GM18520 (cell line): ENCODE measurements around the gene RNGTT.
"Not testable (repeated sequence)": the region's sequence is repeated elsewhere in the genome, so short reads cannot be mapped to it uniquely, and the experiment has no call there.

ENCODE experiments used
- ATAC-seq: cut with Tn5 transposase; IDR thresholded peaks from one replicate; pipeline ENCODE4 v1.9.1; 2021; ENCODE audit not compliant: unreplicated experiment

RNGTT gene

DNA sequence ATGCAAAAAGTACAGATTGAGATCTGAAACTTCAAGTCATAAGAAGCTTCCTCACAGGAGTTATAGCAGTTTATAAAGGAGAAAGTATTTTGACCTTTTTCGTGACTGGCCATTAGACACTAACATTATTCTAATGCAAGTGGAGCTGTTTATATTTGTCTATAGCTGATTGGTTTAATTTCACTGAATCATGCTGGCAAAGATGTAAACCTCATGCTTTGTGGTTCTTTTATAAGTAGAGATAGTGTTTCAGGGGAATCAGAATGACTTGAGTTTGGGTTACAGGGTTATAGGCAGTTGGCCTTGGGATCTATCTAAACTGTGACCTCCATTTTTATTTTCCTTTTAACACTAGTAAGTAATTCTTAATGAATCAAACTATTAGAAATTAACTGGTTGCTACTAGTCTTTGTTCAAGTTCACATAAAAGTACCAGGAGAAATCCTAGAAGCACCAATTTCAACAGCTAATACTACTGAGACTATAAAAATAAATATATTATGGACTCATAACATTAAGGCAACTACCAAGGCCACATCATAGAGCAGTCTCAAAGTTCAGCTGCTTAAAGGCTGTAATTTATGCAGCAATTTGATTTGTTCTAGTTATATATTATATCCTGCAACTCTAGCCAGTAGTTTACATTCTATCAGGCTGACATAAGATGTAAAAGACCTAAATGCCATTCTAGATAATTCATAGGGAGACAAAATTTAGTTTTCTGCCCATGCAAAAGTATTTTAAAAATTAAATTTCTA, 94.0 kb downstream of the RNGTT start:
- no peak for ATAC-seq

DNA sequence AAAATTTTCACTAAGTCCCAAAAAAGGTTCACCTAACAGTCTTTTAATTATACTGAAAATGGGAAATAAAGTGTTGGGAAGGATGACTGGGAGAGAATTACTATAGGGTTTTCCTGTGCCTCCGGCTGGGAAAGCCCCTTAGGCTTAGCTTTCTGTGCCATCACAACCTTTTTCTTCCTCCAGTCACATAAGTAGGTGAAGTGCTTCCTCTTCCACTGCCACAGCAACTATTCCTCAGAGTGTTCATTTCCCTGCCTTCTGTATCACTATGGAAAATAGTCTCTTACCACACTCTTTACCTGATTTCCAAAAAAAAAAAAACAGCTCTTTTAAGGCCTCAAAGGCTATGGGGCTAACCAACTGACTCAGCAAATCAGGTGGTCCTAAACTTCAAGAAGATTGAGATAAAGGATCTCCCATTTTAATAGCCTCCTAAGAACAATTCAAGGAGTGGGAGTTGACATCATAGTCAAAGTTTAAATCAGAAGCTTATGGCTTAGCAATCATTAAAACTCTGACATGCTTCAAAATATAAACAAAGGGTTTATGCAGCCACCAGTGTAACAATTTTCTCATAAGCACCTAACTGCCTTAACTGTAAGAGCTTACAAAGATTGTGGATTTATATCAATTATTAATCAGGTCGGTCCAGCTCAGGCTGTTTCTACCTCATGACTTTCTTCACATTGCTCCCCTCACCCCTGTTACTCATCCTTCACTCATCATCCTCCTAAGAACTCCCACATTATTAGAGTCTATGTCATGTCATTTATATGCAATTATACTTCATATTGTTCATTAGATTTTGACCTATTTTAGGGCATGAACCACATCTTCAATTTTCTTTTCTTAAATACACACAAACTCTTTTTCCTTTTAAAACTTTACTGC, 95.3 kb downstream of the RNGTT start:
- no peak for ATAC-seq

DNA sequence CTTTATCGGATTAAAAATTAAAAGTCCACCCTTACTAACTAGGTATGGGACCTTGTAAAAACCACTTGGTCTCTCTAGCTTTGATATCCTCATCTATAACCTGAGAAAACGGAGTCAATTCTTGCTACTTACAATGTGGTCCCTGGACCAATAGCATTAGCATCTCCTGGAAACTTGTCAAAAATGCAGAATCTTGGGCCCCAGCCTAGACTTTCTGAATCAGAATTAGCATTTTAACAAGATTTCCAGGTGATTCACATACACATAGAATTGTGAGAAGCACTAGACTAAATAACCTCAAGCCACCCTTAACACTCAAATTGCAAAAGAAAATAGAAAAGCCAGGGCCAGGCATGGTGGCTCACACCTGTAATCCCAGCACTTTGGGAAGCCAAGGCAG, 96.6 kb downstream of the RNGTT start:
- ATAC-seq, result no peak

- no peak for ATAC-seq
Measured at GRCh38 chr6:88865275-88865674, 98.1 kb downstream of the RNGTT start.

DNA sequence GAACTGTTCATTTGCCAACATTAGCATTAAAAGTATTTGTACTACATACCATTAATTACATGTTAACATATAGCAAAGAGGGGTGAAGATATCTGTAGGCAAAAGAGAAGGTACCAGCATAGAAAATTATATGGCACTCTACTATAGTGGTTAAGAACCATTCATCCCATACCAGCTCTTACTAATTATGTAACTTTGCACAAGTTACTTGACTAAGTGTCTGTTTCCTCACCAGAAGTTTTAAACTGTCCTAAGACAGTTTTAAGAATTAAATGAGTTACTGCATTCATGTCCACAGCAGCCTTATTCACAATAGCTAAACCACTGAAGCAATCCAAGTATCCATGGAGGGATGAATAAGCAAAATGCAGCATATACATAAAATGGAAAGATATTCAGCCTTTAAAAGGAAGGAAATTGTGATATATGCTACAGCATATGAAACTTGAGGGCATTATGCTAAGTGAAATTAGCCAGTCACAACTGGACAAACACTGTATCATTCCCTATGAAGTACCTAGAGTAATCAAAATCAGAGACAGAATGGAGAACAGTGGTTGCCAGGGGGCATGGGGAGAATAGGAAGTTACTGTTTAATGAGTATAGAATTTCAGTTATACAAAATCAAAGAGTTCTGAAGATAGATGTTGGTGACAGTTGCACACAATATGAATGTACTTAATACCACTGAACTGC, 98.9 kb downstream of the RNGTT start:
- no peak for ATAC-seq

DNA sequence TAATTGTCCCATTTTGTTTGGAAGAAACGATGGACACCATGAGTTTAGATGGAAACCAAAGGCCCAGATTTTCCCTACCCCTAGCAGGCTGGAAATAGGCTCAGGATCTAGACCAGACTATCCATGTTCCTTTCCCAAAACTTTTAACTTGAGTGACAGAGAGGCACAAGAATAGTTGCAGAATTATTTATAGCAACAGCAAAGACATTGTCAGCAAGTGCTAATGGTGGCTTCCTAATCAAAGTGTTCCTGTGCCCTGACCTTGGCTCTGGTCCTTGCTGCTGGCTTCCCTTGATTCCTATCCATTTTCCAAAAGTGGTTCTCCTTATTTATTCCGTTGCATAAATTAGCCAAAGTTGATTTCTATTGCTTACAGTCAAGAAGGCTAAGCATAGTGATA, 103.1 kb downstream of the RNGTT start:
- no peak for ATAC-seq

GRCh38 chr6:88858455-88858854, 105.0 kb downstream of the RNGTT start:
- no peak for ATAC-seq

- ATAC-seq, result no peak
Measured at GRCh38 chr6:88856566-88856965, 106.9 kb downstream of the RNGTT start.

DNA sequence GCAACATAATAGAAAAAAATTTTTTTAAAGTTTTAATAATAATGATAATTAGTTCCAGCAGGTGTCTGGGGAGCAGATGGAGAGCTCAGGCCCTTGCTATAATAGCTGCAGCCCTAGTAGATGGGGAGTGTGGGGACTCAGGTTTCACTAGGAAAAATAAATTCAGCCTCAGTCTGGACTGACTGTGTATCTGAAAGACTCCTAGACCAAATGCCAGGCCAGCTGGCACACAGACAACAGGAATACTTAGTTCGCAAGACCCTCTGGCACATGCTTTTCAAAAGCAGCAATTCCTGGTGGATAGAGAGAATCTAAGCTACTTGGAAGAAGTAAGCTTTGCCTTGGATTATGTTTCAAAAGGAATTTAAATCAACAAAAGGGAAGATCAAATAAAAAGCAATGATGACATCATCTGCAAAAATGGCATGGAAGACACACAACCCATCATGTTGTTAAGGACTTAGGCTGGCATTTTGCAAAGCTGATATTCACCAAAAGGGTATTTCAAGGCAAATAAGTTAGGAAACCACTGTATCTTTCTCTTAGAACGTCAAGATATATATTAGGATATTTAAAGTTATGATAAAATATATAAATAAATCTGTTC, 107.8 kb downstream of the RNGTT start:
- ATAC-seq, result no peak

DNA sequence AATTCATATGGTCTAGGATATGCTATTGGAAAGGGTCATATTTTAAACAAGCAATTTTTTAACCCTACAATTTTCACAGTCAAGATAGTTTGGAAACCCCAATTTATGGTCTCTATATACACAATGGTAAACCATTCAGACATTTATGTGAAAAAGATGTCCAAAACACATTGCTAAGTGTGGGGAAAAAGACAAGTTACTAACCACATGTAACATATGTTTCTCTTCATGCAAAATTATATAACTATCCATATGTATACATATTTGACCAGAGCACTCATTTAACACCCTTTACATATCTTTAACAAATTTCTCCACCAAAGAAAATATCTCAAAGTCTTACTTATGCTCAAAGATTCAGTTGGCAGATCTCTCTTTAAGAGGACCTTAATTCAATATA, 110.6 kb downstream of the RNGTT start:
- ATAC-seq, result no peak

GRCh38 chr6:88852000-88852399, 111.4 kb downstream of the RNGTT start:
- ATAC-seq, result no peak

DNA sequence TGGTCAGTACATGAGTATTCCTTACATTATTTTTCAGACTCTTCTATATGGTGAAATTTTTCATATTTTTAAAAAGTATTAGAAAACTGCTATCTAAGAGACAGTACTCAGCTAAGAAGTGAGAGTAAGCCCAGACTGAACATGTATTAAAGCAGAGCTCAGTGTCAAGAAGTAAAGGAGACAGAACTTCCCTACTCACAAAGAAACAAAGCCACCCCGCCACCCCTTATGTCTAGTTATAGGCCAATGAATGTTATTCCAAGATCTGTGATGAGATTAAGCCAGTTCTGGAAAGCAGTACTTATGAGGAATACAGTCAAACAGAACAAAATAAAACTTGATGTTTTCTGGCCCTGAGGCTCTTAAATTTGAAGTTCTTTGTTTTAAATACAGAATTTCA, 114.5 kb downstream of the RNGTT start:
- ATAC-seq, result no peak

DNA sequence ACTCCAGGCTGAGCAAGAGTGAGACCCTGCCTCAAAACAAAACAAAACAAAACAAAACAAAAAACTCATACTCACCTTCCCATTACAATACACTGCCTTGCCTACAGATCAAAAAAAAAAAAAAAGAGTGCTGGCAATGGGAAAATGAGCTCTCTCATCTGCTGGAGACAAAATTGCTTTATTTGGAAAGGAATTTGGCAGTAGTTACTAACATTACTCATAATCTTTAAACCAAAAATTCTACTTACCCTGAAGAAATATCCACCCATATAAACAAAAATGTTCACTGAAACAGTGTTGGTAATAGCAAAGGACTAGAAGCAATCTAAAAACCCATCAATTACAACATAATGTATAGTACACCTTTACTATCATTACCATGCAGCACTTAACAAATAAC, 120.4 kb downstream of the RNGTT start:
- ATAC-seq, result no peak

DNA sequence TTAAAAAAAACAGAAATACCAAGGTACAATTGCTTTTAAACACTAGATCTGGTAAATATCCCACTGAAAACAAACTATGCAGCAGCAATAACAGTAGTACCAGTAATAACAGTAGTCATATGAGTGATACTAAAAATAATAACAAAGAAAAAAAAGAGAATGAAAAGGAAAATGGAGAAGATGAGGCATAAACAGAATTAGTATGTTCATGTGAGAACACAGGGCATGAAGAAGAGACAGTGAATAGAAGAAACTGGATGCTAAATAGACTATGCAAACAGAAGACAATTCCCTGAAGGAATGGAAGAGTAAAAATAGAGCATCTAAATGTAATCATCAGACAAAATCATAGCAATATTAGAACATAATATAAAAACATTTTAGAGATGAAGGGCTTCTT, 121.1 kb downstream of the RNGTT start:
- no peak for ATAC-seq

- no peak for ATAC-seq
Measured at GRCh38 chr6:88840796-88841539, 122.5 kb downstream of the RNGTT start.

DNA sequence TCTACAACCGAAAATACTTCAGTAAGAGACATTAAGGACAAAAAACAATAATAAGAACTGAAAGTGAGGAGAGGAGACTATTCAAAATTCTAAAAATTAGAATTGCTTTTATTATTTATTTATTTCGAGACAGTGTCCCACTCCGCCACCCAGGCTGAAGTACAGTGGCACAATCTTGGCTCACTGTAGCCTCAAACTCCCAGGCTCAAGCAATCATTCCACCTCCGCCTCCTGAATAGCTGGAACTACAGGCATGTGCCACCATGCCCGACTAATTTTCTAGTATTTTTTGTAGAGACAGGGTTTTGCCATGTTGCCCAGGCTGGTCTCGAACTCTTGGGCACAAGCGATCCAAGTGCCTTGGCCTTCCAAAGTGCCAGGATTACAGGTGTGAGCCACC, 123.1 kb downstream of the RNGTT start:
- no peak for ATAC-seq

- no peak for ATAC-seq
Measured at GRCh38 chr6:88839280-88839679, 124.1 kb downstream of the RNGTT start.

DNA sequence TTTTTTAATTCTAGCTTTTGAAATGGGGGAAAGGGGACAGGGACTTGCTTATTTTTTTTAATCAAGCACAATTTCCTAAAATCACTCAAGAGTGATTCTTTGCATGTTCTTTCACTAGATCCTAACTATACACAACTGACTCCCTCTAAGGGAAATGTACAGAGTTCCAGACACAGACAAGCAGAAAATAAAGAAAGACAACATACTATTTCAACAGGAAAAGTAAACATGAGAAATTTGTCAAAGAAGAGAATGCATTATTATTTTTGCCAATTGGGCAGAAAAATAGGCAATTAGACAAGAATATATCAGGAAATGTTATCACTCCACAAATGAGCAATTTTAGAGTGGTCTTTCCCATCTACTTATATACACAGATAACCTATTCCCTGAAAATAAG, 128.2 kb downstream of the RNGTT start:
- ATAC-seq, result no peak

- not testable (repeated sequence) for ATAC-seq
Measured at GRCh38 chr6:88833071-88833470, 130.3 kb downstream of the RNGTT start.

DNA sequence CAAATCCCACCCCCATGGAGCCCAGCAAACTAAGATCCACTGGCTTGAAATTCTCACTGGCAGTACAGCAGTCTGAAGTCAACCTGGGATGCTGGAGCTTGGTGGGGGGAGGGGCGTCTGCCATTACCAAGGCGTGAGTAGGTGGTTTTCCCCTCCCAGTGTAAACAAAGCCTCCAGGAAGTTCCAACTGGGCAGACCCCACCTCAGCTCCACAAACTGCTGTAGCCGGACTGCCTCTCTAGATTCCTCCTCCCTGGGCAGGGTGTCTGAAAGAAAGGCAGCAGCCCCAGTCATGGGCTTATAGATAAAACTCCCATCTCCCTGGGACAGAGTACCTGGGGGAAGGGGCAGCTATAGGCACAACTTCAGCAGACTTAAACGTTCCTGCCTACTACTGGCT, 135.8 kb downstream of the RNGTT start:
- not testable (repeated sequence) for ATAC-seq

GRCh38 chr6:88825856-88826255, 137.6 kb downstream of the RNGTT start:
- ATAC-seq, result no peak
